NOMO-1 (cell line): Measurements from ENCODE around the gene FNBP1L.
"Not testable (repeated sequence)": the region's sequence is repeated elsewhere in the genome, so short reads cannot be mapped to it uniquely, and the experiment has no call there.

ENCODE experiments used
- DNase-seq, 2 experiments: peaks; one replicate each; lab custom pipeline; 2025; ENCODE audit not compliant: unreplicated experiment in 2 of 2; lab: John Stamatoyannopoulos, UW

FNBP1L gene

DNA sequence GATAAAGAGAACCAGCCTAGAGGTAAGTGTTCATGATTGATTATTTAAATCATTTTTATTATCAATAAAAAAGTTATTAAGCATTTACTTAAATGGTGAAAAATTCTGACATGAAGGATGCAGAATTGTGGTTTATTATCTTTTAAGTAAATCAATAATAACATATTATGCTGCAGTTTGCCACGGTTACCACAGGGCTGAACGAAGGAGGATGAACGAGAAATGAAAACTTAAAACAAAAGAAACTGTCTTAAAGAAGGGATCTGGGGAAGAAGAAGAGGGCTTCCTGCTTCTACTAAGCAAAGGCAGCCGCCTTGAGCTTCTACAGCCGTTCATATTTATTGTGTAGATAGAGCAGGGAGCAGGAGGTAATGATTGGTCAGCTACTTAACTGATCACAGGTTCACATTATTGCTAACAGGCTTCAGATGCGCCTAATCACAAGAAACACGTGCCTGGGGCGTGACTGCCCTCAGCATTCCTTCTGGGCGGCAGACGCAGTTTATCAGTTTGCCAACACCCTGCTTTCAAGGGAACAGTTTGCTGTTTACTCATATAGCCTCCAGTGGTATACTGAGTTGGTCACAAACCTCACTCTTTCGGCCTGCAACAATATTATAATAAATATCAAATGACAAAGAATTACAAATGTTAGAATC lies 5.8 kb upstream of the FNBP1L start:
- no peak for DNase-seq

DNA sequence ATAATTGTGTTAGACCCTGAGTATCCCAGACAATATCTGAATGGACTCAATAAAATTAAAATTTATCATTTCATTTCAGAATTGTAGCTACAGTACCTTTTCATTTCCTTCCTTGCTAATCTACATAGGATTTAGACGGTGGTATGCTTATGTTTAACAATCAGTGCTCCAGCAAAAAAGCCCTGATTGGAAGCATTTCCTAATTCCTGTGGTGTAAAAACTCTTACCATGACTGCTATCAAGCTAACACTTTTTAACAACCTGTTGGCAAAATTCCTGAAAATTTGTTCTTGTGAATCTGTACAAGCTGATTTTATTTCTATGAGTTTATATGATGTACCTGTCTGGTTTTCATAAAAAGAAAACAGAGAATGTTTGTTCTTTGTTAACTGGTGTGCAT lies 5.2 kb upstream of the FNBP1L start:
- DNase-seq, result no peak

- DNase-seq, result no peak
Measured at GRCh38 chr1:93443454-93443853, 4.5 kb upstream of the FNBP1L start.

DNA sequence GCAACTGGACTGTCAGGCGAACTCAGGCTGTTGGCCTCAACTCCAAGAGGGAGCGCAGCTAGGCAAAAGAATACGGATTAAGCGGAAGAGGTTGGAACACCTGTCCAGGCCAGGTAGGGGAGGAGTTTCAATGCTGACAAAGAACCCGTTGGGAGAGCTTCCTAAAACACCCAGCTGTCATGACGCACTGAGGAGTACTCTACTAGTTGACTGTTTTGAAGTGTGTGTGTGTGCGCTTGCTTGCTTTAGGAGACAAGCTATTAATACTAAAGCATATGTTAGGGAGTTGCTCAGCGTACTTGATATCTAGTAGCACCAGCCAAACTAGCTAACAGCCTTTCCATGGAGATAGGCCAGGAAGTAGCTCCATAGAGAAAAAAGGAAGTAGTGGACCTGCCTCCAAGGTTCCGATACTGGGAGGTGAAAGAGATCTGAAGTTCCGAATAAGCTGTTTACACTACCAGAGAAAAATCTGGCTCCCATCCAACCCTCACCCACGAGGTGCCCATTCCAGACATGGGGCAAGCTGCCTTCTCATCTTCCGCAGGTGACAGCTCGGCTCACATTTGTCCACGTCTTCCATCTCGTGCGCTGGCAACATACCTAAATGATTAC lies 974 bp upstream of the FNBP1L start:
- DNase-seq, result peak in 1 of 2 experiments; percentile 8

GRCh38 chr1:93448292-93448982 lies 519 bp downstream of the FNBP1L start:
- DNase-seq, result peak in 1 of 2 experiments; percentile 12

GRCh38 chr1:93448983-93449804 lies 1.3 kb downstream of the FNBP1L start:
- no peak for DNase-seq

DNA sequence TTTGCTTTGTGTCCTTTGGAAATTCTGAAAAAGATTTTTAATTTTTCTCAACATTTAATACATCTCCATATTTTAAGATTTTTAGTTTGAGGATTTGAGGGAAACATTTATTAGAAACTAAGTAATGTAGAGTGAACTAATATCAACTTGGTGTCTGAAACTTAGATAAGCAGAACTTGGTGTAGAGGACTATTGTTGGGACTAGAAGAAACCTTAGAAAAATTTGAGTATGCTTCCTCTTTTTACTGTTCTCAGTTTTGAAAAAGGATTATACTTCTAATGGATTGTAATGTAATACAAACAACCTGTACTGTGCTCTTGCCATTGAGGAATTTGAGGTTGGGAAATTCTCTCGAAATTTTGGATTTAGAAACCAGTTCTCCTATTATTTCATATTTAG lies 2.4 kb downstream of the FNBP1L start:
- peak in 1 of 2 experiments; percentile 72 for DNase-seq

DNA sequence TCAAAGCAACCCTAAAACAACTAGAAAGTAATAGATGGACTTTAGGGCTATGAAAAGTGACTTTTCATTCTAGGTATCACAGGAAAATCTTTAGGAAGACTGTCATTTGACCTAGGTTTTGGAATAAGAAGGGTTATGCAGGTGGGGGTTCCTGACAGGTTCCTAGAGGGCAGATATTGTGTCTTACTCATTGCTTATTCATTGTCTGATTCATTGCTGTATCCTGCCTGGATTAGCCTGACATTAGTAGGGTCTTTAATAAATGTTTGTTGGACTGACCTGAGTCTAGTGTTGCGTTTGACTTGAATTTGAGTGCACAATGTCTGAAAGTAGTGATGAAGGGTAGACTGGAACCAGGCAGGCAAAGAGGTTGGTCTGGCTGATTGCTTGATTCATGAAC lies 6.0 kb downstream of the FNBP1L start:
- no peak for DNase-seq

GRCh38 chr1:93459126-93459525 lies 11.2 kb downstream of the FNBP1L start:
- DNase-seq, result no peak

DNA sequence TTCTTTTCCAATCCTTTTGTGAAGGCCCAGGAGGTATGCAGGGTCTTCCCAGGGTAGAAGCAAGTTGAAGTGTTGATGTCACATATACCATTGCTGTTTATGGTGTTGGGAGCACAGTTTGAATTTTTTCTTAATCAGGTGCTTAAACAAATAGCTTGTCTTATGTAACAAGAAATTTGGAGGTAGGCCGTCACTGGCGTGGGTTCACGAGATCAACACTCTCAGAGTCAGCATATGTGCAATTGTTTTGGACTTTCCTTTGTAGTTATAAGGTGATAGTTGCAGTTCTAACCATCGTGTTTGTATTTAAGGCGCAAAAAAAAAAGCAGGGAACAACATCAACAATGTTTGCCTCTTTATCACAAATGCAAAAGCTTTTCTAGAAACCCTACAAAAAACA lies 13.3 kb downstream of the FNBP1L start:
- DNase-seq, result no peak

GRCh38 chr1:93463960-93464359 lies 16.0 kb downstream of the FNBP1L start:
- DNase-seq, result no peak

DNA sequence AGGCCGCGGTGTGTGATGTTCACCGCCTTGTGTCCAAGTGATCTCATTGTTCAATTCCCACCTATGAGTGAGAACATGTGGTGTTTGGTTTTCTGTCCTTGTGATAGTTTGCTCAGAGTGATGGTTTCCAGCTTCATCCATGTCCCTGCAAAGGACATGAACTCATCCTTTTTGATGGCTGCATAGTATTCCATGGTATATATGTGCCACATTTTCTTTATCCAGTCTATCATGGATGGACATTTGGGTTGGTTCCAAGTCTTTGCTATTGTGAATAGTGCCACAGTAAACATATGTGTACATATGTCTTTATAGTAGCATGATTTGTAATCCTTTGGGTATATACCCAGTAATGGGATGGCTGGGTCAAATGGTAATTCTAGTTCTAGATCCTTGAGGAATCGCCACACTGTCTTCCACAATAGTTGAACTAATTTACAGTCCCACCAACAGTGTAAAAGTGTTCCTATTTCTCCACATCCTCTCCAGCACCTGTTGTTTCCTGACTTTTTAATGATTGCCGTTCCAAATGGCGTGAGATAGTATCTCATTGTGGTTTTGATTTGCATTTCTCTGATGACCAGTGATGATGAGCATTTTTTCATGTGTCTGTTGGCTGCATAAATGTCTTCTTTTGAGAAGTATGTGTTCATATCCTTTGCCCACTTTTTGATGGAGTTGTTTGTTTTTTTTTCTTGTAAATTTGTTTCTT lies 17.6 kb downstream of the FNBP1L start:
- DNase-seq, result not testable (repeated sequence)

- no peak for DNase-seq
Measured at GRCh38 chr1:93467606-93468005, 19.7 kb downstream of the FNBP1L start.

GRCh38 chr1:93468662-93469061 lies 20.7 kb downstream of the FNBP1L start:
- DNase-seq, result no peak

GRCh38 chr1:93469223-93469622 lies 21.3 kb downstream of the FNBP1L start:
- not testable (repeated sequence) for DNase-seq

GRCh38 chr1:93471284-93471683 lies 23.4 kb downstream of the FNBP1L start:
- no peak for DNase-seq

- DNase-seq, result no peak
Measured at GRCh38 chr1:93471911-93472310, 24.0 kb downstream of the FNBP1L start.

DNA sequence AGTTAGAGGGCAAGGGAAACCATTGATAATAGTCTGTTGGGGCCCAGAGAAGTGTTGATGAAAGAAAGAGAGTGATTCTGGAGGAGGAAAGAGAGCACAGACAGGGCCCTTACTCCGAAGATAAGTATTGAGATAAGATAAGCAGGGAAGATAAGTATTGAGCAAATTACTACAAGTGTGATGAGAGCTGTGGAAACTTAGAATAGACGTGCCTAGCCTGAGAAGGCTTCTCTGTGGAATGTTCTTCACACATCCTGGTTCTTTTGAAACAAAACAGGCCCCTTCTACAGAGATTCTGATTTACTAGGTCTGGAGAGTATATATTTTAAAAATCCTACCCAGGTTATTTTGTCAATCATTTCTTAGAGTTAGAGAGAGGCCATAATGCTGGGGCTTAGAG lies 26.4 kb downstream of the FNBP1L start:
- no peak for DNase-seq

GRCh38 chr1:93475681-93476080 lies 27.8 kb downstream of the FNBP1L start:
- DNase-seq, result no peak

- not testable (repeated sequence) for DNase-seq
Measured at GRCh38 chr1:93479133-93479745, 31.3 kb downstream of the FNBP1L start.
